GM23248 (cell line): Measurements from ENCODE around the gene IFFO2. TPM values are rescaled to one million over a fixed set of nuclear protein-coding genes. Genes with fewer than 3 reads are reported as not detected.
"Not testable (repeated sequence)": the region's sequence is repeated elsewhere in the genome, so short reads cannot be mapped to it uniquely, and the experiment has no call there.

ENCODE experiments used
- DNase-seq: peaks from one replicate; pipeline ENCODE4 v3.0.0-alpha.2; 2015
- H2AFZ ChIP-seq: fragments of 200-600 bp; sonication (generic); 2 replicates; pipeline ENCODE4 v1.6.1; 2016; ENCODE audit warnings: antibody characterized with exemption
- H3F3A ChIP-seq: fragments of 200-600 bp; sonication (generic); 2 replicates; pipeline ENCODE4 v1.6.1; 2016; ENCODE audit warnings: mild to moderate bottlenecking, antibody characterized with exemption, mixed run types; ENCODE audit not compliant: insufficient read depth
- H3K27ac ChIP-seq: fragments of 200-600 bp; sonication (generic); 2 replicates; pipeline ENCODE4 v1.5.1; 2016; ENCODE audit warnings: mild to moderate bottlenecking
- H3K27me3 ChIP-seq: fragments of 200-600 bp; sonication (generic); replicated peaks from 2 replicates; pipeline ENCODE4 v1.6.1; 2016; ENCODE audit warnings: mild to moderate bottlenecking; ENCODE audit not compliant: insufficient read depth
- H3K36me3 ChIP-seq: fragments of 200-600 bp; sonication (generic); 2 replicates; pipeline ENCODE4 v1.6.1; 2016; ENCODE audit warnings: low read depth, mild to moderate bottlenecking
- H3K4me1 ChIP-seq: fragments of 200-600 bp; sonication (generic); 2 replicates; pipeline ENCODE4 v1.6.1; 2016; ENCODE audit warnings: mild to moderate bottlenecking; ENCODE audit not compliant: insufficient read depth
- H3K4me2 ChIP-seq: fragments of 200-600 bp; sonication (generic); one replicate; pipeline ENCODE4 v1.6.1; 2016; ENCODE audit warnings: mild to moderate bottlenecking; ENCODE audit not compliant: unreplicated experiment
- H3K4me3 ChIP-seq: fragments of 200-600 bp; sonication (generic); 2 replicates; pipeline ENCODE4 v1.5.1; 2016; ENCODE audit warnings: mild to moderate bottlenecking
- H3K79me2 ChIP-seq: fragments of 200-600 bp; sonication (generic); 2 replicates; pipeline ENCODE4 v1.6.1; 2016; ENCODE audit warnings: mild to moderate bottlenecking; ENCODE audit not compliant: insufficient read depth
- H3K9ac ChIP-seq: fragments of 200-600 bp; sonication (generic); 2 replicates; pipeline ENCODE4 v1.6.1; 2016; ENCODE audit warnings: mild to moderate bottlenecking
- H3K9me2 ChIP-seq: fragments of 200-600 bp; sonication (generic); 2 replicates; pipeline ENCODE4 v1.6.1; 2016; ENCODE audit warnings: mixed run types, mild to moderate bottlenecking, moderate library complexity; ENCODE audit not compliant: insufficient read depth
- H3K9me3 ChIP-seq: fragments of 200-600 bp; sonication (generic); one replicate; pipeline ENCODE4 v1.6.1; 2017; ENCODE audit warnings: low read depth
- H4K20me1 ChIP-seq: fragments of 200-600 bp; sonication (generic); 2 replicates; pipeline ENCODE4 v1.6.0; 2016; ENCODE audit not compliant: insufficient read depth
- EZH2 ChIP-seq: fragments of 200-600 bp; sonication (generic); IDR thresholded peaks from 2 replicates; pipeline ENCODE4 v1.6.1; 2018; ENCODE audit warnings: antibody characterized with exemption, mild to moderate bottlenecking; ENCODE audit not compliant: insufficient read depth, poor library complexity, severe bottlenecking
- EZH2phosphoT487 ChIP-seq: fragments of 200-600 bp; sonication (generic); IDR thresholded peaks from 2 replicates; pipeline ENCODE4 v1.6.1; 2018; ENCODE audit warnings: antibody characterized with exemption, moderate library complexity, mild to moderate bottlenecking, low read depth; ENCODE audit not compliant: insufficient read depth
- WGBS, 2 experiments: methylation state at CpG; one replicate each; pipeline ENCODE4 v1.1.6; 2015 to 2017; ENCODE audit warnings: low lambda C conversion rate in 2 of 2, low coverage in 1 of 2; ENCODE audit errors: missing lambda C conversion rate in 2 of 2; 5-methylcytosine and 5-hydroxymethylcytosine counted together
- in situ Hi-C: fragments of 300-500 bp; cut with MboI; formaldehyde crosslinking; loops from 2 replicates; pipeline ENCODE4 v1.15.0; 2020
- polyA plus RNA-seq: library from polyadenylated mRNA; unstranded; fragments of >200 nt; fragmentation: Nextera tagmentation; extraction: Ambion mirVana; gene quantifications from 2 replicates; pipeline ENCODE4 v1.2.1, GENCODE V29; 2016
- total RNA-seq: library from RNA; depleted of rRNA; stranded (reverse); fragments of >200 nt; shearing (Covaris generic); gene quantifications from 2 replicates; pipeline ENCODE4 v1.2.3, GENCODE V29; 2014

The IFFO2 gene
- total and polyA plus RNA-seq, 2 experiments from 2014 or later, result 0.60 to 12.8 TPM

- Histone ChIP-seq H3K4me2 (no peak overlapping the region), H3K4me1 (0 out of 2 replicates have a peak, but pooled peaks cover 10% of the 10 kb centered on the region), H2AFZ (no peak overlapping the region), H3F3A (no peaks in the 10 kb centered on the region), H3K79me2 (no peaks in the 10 kb centered on the region), H3K9me3 (no peaks in the 10 kb centered on the region), H3K4me3 (no peak overlapping the region), H3K9me2 (no peaks in the 10 kb centered on the region), H4K20me1 (no peaks in the 10 kb centered on the region), H3K9ac (no peak overlapping the region), H3K36me3 (no peaks in the 10 kb centered on the region), H3K27ac (no peak overlapping the region), H3K27me3 (no peaks in the 10 kb centered on the region)
- TF ChIP-seq EZH2phosphoT487 (no peak), EZH2 (no peak)
- in situ Hi-C loops, result no loop called here
- WGBS, 2 experiments, result 80 to 83% methylated on average over 7 of the region's 7 CpGs
- peak; percentile 25 for DNase-seq
Measured at GRCh38 chr1:18893120-18893519, 63.4 kb downstream of the IFFO2 start.

GRCh38 chr1:18891858-18892257 is 64.6 kb downstream of the IFFO2 start:
- 87 to 92% methylated on average over 7 of the region's 7 CpGs for WGBS, 2 experiments
- H3K9ac ChIP-seq, H4K20me1 ChIP-seq, H3K4me2 ChIP-seq, H3K36me3 ChIP-seq, H3K79me2 ChIP-seq, H3K4me3 ChIP-seq, in situ Hi-C loops, H3K9me2 ChIP-seq, H2AFZ ChIP-seq, H3K27me3 ChIP-seq, H3F3A ChIP-seq, DNase-seq, H3K27ac ChIP-seq, H3K9me3 ChIP-seq: not testable (repeated sequence)
- H3K4me1 ChIP-seq, result 0 out of 2 replicates have a peak, but pooled peaks cover 10% of the 10 kb centered on the region

- Histone ChIP-seq H3K4me1 (peaks cover 10% of the 10 kb centered on the region; the same call in 1 of the 2 replicates), H3K9ac (no peak overlapping the region), H3K4me3 (no peak overlapping the region), H3K27ac (no peak overlapping the region), H4K20me1 (no peaks in the 10 kb centered on the region), H3K27me3 (no peaks in the 10 kb centered on the region), H3K36me3 (no peaks in the 10 kb centered on the region), H3K4me2 (no peak overlapping the region), H3K9me2 (no peaks in the 10 kb centered on the region), H3F3A (no peaks in the 10 kb centered on the region), H3K9me3 (no peaks in the 10 kb centered on the region), H3K79me2 (no peaks in the 10 kb centered on the region), H2AFZ (no peak overlapping the region)
- 90 to 92% methylated on average over 7 of the region's 7 CpGs for WGBS, 2 experiments
- no peak for TF ChIP-seq EZH2phosphoT487
- TF ChIP-seq EZH2, result no peak
- no peak for DNase-seq
- in situ Hi-C loops, result no loop called here
Measured at GRCh38 chr1:18891426-18891780, 65.1 kb downstream of the IFFO2 start.

GRCh38 chr1:18890706-18891425 is 65.6 kb downstream of the IFFO2 start:
- Histone ChIP-seq H3K27me3 (no peaks in the 10 kb centered on the region), H3K9me3 (no peaks in the 10 kb centered on the region), H4K20me1 (no peaks in the 10 kb centered on the region), H3K4me3 (no peak overlapping the region), H3K4me2 (no peak overlapping the region), H3F3A (no peaks in the 10 kb centered on the region), H3K36me3 (no peaks in the 10 kb centered on the region), H3K27ac (no peak overlapping the region), H3K4me1 (peaks cover 16% of the 10 kb centered on the region), H2AFZ (no peak overlapping the region), H3K79me2 (no peaks in the 10 kb centered on the region), H3K9ac (no peak overlapping the region), H3K9me2 (no peaks in the 10 kb centered on the region)
- DNase-seq, result peak; percentile 55
- WGBS, 2 experiments, result 67 to 70% methylated on average over 6 of the region's 6 CpGs
- TF ChIP-seq EZH2phosphoT487 (no peak), EZH2 (no peak)
- in situ Hi-C loops, result no loop called here

GRCh38 chr1:18886003-18886335 is 70.5 kb downstream of the IFFO2 start:
- H4K20me1 ChIP-seq, result no peaks in the 10 kb centered on the region
- no peak overlapping the region for H2AFZ ChIP-seq
- H3K79me2 ChIP-seq, result no peaks in the 10 kb centered on the region
- H3K4me1 ChIP-seq, result peaks cover 31% of the 10 kb centered on the region
- in situ Hi-C loops, result no loop called here
- no peak overlapping the region for H3K9ac ChIP-seq
- no peaks in the 10 kb centered on the region for H3K36me3 ChIP-seq
- H3K27me3 ChIP-seq, result no peaks in the 10 kb centered on the region
- no peaks in the 10 kb centered on the region for H3K9me3 ChIP-seq
- no peak overlapping the region for H3K4me3 ChIP-seq
- no peaks in the 10 kb centered on the region for H3K9me2 ChIP-seq
- WGBS, 2 experiments, result 100% methylated on average over 1 of the region's 1 CpG
- TF ChIP-seq EZH2phosphoT487, result no peak
- no peak overlapping the region for H3K27ac ChIP-seq
- peaks cover 11% of the 10 kb centered on the region for H3F3A ChIP-seq
- no peak overlapping the region for H3K4me2 ChIP-seq
- DNase-seq, result peak; percentile 77
